Measurements from ENCODE around the gene SGTB. TPM values are rescaled to one million over a fixed set of nuclear protein-coding genes. Genes with fewer than 3 reads are reported as not detected.
A peak's percentile ranks its signal among the peaks of the same experiment; 100 is the strongest.
"Not testable (repeated sequence)": the region's sequence is repeated elsewhere in the genome, so short reads cannot be mapped to it uniquely, and the experiment has no call there.

Gene SGTB
- total RNA-seq, 6 experiments from 2014 or later = 1.9 to 5.0 (median 3.9) TPM

DNA sequence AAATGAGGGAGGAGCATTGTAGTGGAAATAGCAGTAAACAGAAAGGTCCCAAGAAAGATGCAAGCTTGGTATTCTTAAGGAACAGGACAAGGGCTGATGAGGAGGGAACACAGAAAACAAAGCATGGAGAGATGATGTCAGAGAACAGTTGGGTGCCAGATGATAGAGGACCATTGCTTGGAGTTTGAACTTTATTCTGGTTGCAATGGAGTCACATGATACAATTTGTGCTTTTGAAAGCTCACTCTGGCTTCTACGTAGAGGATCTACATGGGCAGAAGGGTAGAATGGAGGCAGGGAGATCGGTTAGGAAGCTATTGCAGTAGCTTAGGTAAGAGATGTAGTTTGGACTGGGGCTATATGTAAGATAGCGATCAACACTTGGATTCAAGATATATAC is 39.8 kb downstream of the SGTB start:
- Histone ChIP-seq H3K4me3 (no peak overlapping the region), H3K36me3 (peaks cover 0 to 4% (median 0%) of the 10 kb centered on the region in 4 donors), H3K9me3 (no peaks in the 10 kb centered on the region), H3K27me3 (no peaks in the 10 kb centered on the region), H3K27ac (no peak overlapping the region), H3K4me1 (no peaks in the 10 kb centered on the region)
- intact Hi-C loops (cut with DNase I) = no loop called here
- ATAC-seq = peak in 2 of 4 donors; percentile 52 to 60
- DNase-seq = no peak
- 73% methylated on average over 3 of the region's 3 CpGs for WGBS (ENCODE audit: insufficient coverage, low coverage, low lambda C conversion rate, missing lambda C conversion rate)
- TF ChIP-seq POLR2A (IDR thresholded peaks at IDR 0.05) (no peak), CTCF (IDR thresholded peaks at IDR 0.05) (no peak)

GRCh38 chr5:65676056-65676455 is 45.9 kb downstream of the SGTB start:
- intact Hi-C loops (cut with DNase I); H3K4me1 ChIP-seq; H3K9me3 ChIP-seq; H3K27me3 ChIP-seq; H3K36me3 ChIP-seq; DNase-seq; H3K4me3 ChIP-seq; H3K27ac ChIP-seq; ATAC-seq: not testable (repeated sequence)
- 76% methylated on average over 3 of the region's 3 CpGs for WGBS (ENCODE audit: insufficient coverage, low coverage, low lambda C conversion rate, missing lambda C conversion rate)

DNA sequence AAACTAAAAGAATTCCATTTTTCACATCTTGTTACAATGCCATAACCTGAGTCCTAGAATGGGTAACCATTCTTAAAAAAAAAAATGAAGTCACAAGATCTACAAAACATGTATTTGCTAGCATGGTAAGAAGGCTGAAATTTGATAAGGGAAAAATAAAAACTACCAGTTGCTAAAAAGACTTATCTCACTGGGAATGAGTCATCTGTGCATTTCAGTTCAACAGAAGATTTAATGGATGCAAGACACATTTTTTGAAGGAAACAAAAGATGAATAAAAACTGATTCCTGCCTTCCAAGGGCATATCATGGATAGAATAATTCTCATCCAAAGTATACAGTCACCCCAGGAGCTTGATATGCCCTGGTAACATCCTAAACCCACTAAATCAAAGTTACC is 47.2 kb downstream of the SGTB start:
- TF ChIP-seq POLR2A (IDR thresholded peaks at IDR 0.05) (no peak), CTCF (IDR thresholded peaks at IDR 0.05) (no peak)
- Histone ChIP-seq H3K27me3 (no peaks in the 10 kb centered on the region), H3K9me3 (no peaks in the 10 kb centered on the region), H3K36me3 (no peaks in the 10 kb centered on the region), H3K27ac (no peak overlapping the region), H3K4me1 (no peaks in the 10 kb centered on the region), H3K4me3 (no peak overlapping the region)
- intact Hi-C loops (cut with DNase I) = no loop called here
- ATAC-seq (no peak), DNase-seq (no peak)

DNA sequence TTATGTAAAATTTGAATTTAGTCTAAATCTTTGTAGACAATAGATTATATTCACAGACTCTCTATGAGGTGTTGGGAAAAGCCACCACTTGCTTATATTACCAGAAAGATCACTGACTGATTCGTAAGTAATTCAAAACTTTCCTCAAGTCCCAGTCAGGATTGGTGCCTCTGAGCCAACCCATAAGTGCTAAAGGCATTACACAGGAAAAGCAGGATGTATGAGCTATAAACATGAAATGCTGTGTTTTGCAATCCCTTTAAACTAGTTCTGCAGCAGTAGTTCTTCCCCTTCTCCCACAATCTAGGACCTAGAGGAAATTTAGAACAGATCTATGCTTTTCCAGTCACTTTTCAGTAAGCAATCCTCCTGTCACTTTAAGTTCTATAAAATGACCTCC is 49.1 kb downstream of the SGTB start:
- no peak for DNase-seq
- Histone ChIP-seq H3K4me3 (no peak overlapping the region), H3K9me3 (no peaks in the 10 kb centered on the region), H3K27ac (no peak overlapping the region), H3K36me3 (no peaks in the 10 kb centered on the region), H3K27me3 (no peaks in the 10 kb centered on the region), H3K4me1 (no peaks in the 10 kb centered on the region)
- intact Hi-C loops (cut with DNase I) = no loop called here
- TF ChIP-seq POLR2A (IDR thresholded peaks at IDR 0.05) (no peak), CTCF (IDR thresholded peaks at IDR 0.05) (no peak)
- WGBS (ENCODE audit: insufficient coverage, low coverage, low lambda C conversion rate, missing lambda C conversion rate) = 80% methylated on average over 1 of the region's 1 CpG
- ATAC-seq = no peak

GRCh38 chr5:65668696-65669095 is 53.2 kb downstream of the SGTB start:
- no peak for ATAC-seq
- TF ChIP-seq POLR2A (IDR thresholded peaks at IDR 0.05) = no peak
- TF ChIP-seq CTCF (IDR thresholded peaks at IDR 0.05) = no peak
- no peak overlapping the region for H3K27ac ChIP-seq
- no peak for DNase-seq
- 79% methylated on average over 7 of the region's 7 CpGs for WGBS (ENCODE audit: insufficient coverage, low coverage, low lambda C conversion rate, missing lambda C conversion rate)
- H3K36me3 ChIP-seq = peaks cover 0 to 7% (median 0%) of the 10 kb centered on the region in 4 donors
- H3K9me3 ChIP-seq = no peaks in the 10 kb centered on the region
- no peak overlapping the region for H3K4me3 ChIP-seq
- intact Hi-C loops (cut with DNase I) = no loop called here
- no peaks in the 10 kb centered on the region for H3K4me1 ChIP-seq
- no peaks in the 10 kb centered on the region for H3K27me3 ChIP-seq

All from right lobe of liver (tissue), 6 donors.